Adrenal gland (tissue), 12 donors: ENCODE data around the gene RHBDL1. TPM values are rescaled to one million over a fixed set of nuclear protein-coding genes. Genes with fewer than 3 reads are reported as not detected.

Experiments
- DNase-seq, 7 donors: peaks; one replicate each; pipeline ENCODE4 v3.0.0-alpha.2; 2019 to 2020
- H3K27ac ChIP-seq, 5 donors: fragments of 200-600 bp; sonication (generic) in 4 of 5; 1 replicate in 3 of 5; 2 replicates in 2 of 5; pipeline versions ENCODE4 v1.5.1 to v1.8.0; 2016 to 2020; ENCODE audit warnings: mild to moderate bottlenecking in 1 of 5
- H3K27me3 ChIP-seq: fragments of 200-600 bp; 2 replicates; pipeline ENCODE4 v1.8.0; 2021
- H3K36me3 ChIP-seq, 2 donors: fragments of 200-600 bp; replicated peaks in 1 of 2; 1 replicate in 1 of 2; 2 replicates in 1 of 2; pipeline versions ENCODE4 v1.5.1 to v1.8.0; 2018 to 2022
- H3K4me1 ChIP-seq, 2 donors: fragments of 200-600 bp; replicated peaks in 1 of 2; 1 replicate in 1 of 2; 2 replicates in 1 of 2; pipeline versions ENCODE4 v1.5.1 to v1.8.0; 2018 to 2021
- H3K4me3 ChIP-seq, 4 donors: fragments of 200-600 bp; sonication (generic) in 3 of 4; one replicate each; pipeline ENCODE4 v1.5.1; 2016 to 2018
- H3K9me3 ChIP-seq, 3 donors: fragments of 200-600 bp; sonication (generic) in 1 of 3; replicated peaks in 1 of 3; 1 replicate in 2 of 3; 2 replicates in 1 of 3; pipeline versions ENCODE4 v1.5.1 to v1.8.0; 2016 to 2021
- CTCF ChIP-seq, 6 experiments: fragments of 450-650 bp in 4 of 6; fragments of 200-600 bp in 2 of 6; sonication (generic) in 1 of 6; IDR thresholded peaks; 1 replicate in 5 of 6; 2 replicates in 1 of 6; pipeline versions ENCODE4 v1.5.1 to v1.8.0; 2016 to 2021; ENCODE audit warnings: antibody characterized with exemption in 6 of 6, mild to moderate bottlenecking in 2 of 6, moderate library complexity in 1 of 6
- POLR2A ChIP-seq, 2 donors: fragments of 450-650 bp; IDR thresholded peaks; one replicate each; pipeline ENCODE4 v1.6.1; 2017; ENCODE audit warnings: antibody characterized with exemption in 2 of 2, mild to moderate bottlenecking in 2 of 2, moderate library complexity in 1 of 2
- WGBS, 4 donors: extraction: QIAGEN DNeasy Blood & Tissue Kit in 2 of 4; methylation state at CpG; one replicate each; pipeline versions ENCODE4 v1.1.5 to v1.1.7; 2013 to 2017; 5-methylcytosine and 5-hydroxymethylcytosine counted together
- intact Hi-C, 2 donors: fragments of 100-400 bp; cut with DNase I; formaldehyde crosslinking; loops; one replicate each; pipeline versions ENCODE4 v1.14.1 to v1.15.0; 2022 to 2023
- polyA plus RNA-seq, 3 donors: library from polyadenylated mRNA; stranded (reverse); fragments of 200-250 nt in 2 of 3; fragments of 350-450 nt in 1 of 3; fragmentation: Illumina TruSeq in 1 of 3; extraction: RNeasy Lipid Tissue Mini Kit (QIAGEN cat#74804) in 1 of 3; gene quantifications; one replicate each; pipeline ENCODE4 v1.2.3, GENCODE V29; 2013 to 2014
- total RNA-seq, 9 donors: library from RNA; depleted of rRNA in 4 of 9; stranded (reverse); fragments of >200 nt in 4 of 9; fragments of 120-200 nt in 1 of 9; fragmentation: NEBNext Ultra II Directional in 1 of 9; extraction: Animal tissue kit (Norgen Biotek cat#: 25700) in 1 of 9; gene quantifications; one replicate each; pipeline versions ENCODE4 v1.1.0 to v1.2.4, GENCODE V29; 2013 to 2023
- donor health status: healthy with polysubstance abuse.
- donor health status: Bipolar disorder and iron deficiency.
- donor health status: DM: yes; HTN: yes; CAD: no.
- donor health status: DM: no; HTN: no; CAD: no.
- donor health status: DM: no; HTN: no; CAD: no.
- donor health status: DM: yes; HTN: yes; CAD: no.

Gene RHBDL1
- total and polyA plus RNA-seq, 12 donors: 0.13 to 21.1 (median 3.8) TPM

DNA sequence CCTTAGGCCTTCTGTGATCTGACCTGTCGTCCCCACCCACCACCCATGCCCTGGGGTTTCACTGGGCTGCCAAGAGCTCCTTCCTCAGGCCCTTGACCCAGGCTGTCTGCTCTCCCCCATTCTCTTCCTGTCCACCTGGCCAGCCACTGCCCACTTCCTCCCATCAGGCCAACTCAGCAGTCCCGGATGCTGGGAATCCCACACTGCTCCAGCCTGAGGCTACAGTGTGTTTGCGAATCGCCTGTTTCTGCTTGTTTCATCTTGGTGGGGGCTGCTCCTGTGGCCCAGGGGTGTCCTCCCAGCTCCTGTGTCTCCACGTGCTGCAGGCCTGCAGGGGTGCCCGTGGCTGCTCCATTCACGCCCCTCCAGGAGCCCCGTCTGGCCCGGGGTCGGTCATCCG lies 38.6 kb downstream of the RHBDL1 start:
- H3K9me3 ChIP-seq: no peaks in the 10 kb centered on the region
- H3K36me3 ChIP-seq: no peaks in the 10 kb centered on the region
- no peak overlapping the region for H3K27ac ChIP-seq
- peaks cover 16 to 26% of the 10 kb centered on the region in 2 donors for H3K4me1 ChIP-seq
- TF ChIP-seq POLR2A (IDR thresholded peaks at IDR 0.05): no peak
- no peak for TF ChIP-seq CTCF (IDR thresholded peaks at IDR 0.05)
- 59 to 88% (median 71%) methylated on average over 4 to 11 of the region's 11 CpGs for WGBS, 4 donors
- intact Hi-C loops: loop anchor here (5.0 to 10.0 kb wide), 3 partner anchors 73 to 343 kb away; partner anchors contain the start of genes CHTF18 (in 1 of the 2) and RPUSD1 (in 1 of the 2)
- DNase-seq: no peak
- peaks cover 8% of the 10 kb centered on the region for H3K27me3 ChIP-seq
- H3K4me3 ChIP-seq: no peak overlapping the region

DNA sequence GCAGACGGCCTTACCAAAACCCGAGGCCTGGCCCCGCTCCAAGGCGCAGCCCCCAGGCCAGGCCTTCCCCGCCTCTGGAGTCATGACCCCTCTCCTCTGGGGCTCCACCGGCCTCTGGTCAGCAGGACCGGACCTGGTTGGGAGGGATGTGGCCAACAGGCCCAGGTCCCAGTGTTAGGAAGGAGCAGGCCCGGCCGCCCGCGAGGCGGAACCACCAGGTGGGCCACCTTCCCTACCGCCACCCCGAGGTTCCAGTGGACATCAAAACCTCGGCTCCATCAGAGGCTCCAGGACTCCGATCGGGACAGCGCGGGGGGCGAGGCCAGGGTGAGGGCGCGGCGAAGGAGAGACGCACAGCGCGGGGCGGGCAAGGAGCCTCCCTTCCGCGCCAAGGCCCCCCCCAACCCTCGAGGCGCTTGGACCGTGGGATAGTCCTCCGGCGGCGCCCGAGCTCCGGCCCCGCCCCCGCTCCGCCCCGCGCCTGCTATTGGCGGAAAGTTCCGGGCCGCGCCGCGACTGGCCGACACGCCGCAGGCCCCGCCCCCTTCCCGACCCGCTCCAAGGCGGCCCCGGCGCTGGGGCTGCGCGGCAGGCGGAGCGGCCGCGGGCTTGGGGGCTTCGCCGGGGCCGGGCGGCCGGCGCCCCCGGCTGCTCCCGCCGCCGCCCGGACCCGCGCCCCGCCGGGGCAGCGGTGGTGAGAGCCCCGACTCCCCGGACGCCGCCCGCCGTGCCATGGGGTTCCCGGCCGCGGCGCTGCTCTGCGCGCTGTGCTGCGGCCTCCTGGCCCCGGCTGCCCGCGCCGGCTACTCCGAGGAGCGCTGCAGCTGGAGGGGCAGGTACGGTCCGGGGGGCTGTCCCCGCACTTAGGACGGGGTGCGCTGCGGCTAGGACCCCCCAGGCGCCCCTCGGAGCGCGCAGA lies 39.3 kb downstream of the RHBDL1 start, which contains the start of gene METRN:
TSS of gene METRN (plus strand) at position 561 of the 919 bp plus-strand sequence. CDS start at position 733, 172 bp downstream.
- Histone ChIP-seq H3K4me1 (peaks cover 17 to 29% of the 10 kb centered on the region in 2 donors), H3K27me3 (peaks cover 6% of the 10 kb centered on the region), H3K36me3 (no peaks in the 10 kb centered on the region), H3K9me3 (no peaks in the 10 kb centered on the region), H3K4me3 (peak within 1 kb of the TSS in 2 of 4 donors; percentile 37 to 76), H3K27ac (peak within 1 kb of the TSS in 3 of 5 donors; percentile 42 to 62 (median 56))
- TF ChIP-seq POLR2A (IDR thresholded peaks at IDR 0.05) (peak in 1 of 2 donors; percentile 27), CTCF (IDR thresholded peaks at IDR 0.05) (no peak)
- WGBS, 4 donors: 4 to 5% methylated on average over 84 to 108 of the region's 108 CpGs; no CpG with 5 or more reads in 2 of the 4 donors
- DNase-seq: peak; percentile 87 to 95 (median 93)
- intact Hi-C loops: loop anchor here (5.0 to 10.0 kb wide), 3 partner anchors 72 to 342 kb away; partner anchors contain the start of genes CHTF18 (in 1 of the 2) and RPUSD1 (in 1 of the 2)

- peak overlapping the region in 2 of 4 donors; percentile 37 to 76 for H3K4me3 ChIP-seq
- peak in 1 of 7 donors; percentile 29 for DNase-seq
- H3K27ac ChIP-seq: peak overlapping the region in 3 of 5 donors; percentile 42 to 62 (median 56)
- no peak for TF ChIP-seq CTCF (IDR thresholded peaks at IDR 0.05)
- TF ChIP-seq POLR2A (IDR thresholded peaks at IDR 0.05): no peak
- H3K9me3 ChIP-seq: no peaks in the 10 kb centered on the region
- H3K4me1 ChIP-seq: peaks cover 23 to 34% of the 10 kb centered on the region in 2 donors
- no peaks in the 10 kb centered on the region for H3K36me3 ChIP-seq
- 1 to 18% (median 4%) methylated on average over 4 to 74 of the region's 74 CpGs for WGBS, 4 donors
- intact Hi-C loops: loop anchor here in 1 of 2 donors (10.0 kb wide), 1 partner anchor 339 kb away; no protein-coding TSS in a partner anchor
- peaks cover 6% of the 10 kb centered on the region for H3K27me3 ChIP-seq
Measured at GRCh38 chr16:715477-716199, 40.2 kb downstream of the RHBDL1 start.
